CD4-positive, alpha-beta T cell treated with Interleukin-4 for 1 hour (primary cell): Measurements from ENCODE around the gene KLF3.

Experiments
- DNase-seq, 2 donors: peaks; one replicate each; pipeline ENCODE4 v3.0.0-alpha.2; 2020 to 2022

KLF3 gene

GRCh38 chr4:38659346-38659745 is 4.7 kb upstream of the KLF3 start:
- DNase-seq: no peak

GRCh38 chr4:38660838-38661237 is 3.2 kb upstream of the KLF3 start:
- DNase-seq: no peak

- DNase-seq: no peak
Measured at GRCh38 chr4:38661371-38661770, 2.6 kb upstream of the KLF3 start.

DNA sequence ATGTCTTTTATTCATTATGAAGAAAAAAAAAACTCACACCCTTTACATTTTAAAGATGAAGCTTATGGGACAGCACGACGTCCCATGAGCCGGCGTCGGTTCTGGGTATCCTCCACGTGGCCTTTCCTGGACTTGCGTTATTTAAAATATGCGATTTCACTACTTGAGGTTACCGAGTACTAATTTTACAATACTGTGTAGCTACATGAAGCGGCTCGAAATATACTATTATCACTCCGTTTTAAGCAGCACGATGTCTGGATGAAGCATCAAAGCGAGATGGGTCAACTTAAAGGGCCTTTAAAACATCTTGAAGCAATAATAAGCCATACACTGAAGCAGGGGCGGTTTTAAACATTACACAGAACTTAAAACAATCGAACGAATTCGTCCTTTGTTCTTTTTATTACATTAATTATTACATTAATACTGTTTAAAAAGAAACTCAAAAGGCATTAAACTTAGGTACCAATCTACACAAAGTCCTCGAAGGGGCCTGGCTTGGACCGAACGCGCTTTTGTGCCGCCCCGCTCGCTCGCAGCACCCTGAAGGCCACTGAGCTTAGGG is 1.4 kb upstream of the KLF3 start:
- no peak for DNase-seq

DNA sequence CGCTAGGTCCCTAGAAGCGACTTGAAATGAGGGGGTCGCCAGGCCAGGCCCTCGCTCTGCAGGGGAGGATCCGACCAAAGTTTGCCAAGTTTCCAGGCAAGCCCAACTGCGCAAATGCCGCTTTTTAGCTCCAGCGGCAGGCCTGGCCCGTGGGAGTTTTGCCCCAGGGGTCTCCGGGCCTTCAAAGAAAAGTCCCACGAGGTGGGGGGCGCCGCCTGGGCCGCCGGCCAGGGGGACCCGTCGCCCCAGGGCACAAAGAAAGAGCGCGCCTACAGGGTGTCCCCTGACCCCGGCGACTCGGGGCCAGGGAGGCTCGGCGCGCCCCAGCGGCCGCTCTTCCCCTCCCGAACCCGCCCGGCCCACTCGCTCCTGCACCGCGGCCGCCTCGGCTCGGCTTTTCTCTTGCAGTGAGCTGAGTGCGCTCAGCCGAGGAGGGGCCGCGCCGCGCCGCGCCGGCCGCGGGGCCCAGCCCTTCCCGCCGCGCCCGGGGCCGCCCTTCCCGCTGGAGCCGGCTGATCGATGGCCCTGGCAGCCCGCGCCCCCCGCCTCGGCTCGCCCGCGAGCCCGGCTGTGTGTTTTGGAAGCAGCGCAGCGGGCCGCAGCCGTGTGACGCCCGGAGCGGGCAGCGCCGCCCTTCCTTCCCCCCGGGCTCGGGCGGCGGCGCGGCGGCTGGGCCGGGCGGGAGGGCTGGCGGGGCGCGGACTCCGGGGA is 754 bp upstream of the KLF3 start:
- no peak for DNase-seq

DNA sequence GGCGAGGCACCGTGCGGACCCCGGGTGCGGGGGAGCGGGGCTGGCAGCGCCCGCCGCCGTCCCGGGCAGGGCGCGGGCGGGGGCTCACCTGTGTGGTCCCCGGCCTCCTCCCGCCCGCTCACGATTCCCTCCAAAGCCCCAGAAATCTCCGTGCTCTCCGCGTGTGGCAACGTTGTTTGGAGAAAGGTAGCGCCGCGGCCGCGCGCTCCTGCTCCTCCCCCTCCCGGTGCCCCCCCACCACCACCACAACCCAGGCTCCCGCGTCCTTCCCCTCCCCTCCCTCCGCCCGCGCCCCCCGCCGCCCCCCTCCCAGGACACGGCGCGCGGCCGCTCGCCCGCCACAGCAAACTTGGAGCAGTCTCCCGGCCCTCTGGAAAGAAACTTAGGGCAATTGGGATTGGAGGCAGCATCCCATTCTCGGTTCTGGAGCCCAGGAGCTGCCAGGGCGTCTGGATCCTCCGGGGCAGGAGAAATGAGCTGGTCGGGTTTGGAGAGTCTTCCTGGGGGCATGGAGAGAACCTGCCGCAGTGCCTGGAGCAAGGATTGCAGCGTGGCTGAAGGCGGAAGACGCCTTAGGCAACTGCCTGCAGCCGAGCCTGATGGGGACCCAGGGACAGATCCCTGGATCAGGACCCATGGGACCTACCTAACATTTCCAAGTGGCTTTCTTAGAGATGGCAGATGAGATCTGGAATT is 855 bp downstream of the KLF3 start:
- DNase-seq: peak; percentile 43 to 49

GRCh38 chr4:38665551-38666411 is 1.8 kb downstream of the KLF3 start:
- peak in 1 of 2 donors; percentile 35 for DNase-seq

DNA sequence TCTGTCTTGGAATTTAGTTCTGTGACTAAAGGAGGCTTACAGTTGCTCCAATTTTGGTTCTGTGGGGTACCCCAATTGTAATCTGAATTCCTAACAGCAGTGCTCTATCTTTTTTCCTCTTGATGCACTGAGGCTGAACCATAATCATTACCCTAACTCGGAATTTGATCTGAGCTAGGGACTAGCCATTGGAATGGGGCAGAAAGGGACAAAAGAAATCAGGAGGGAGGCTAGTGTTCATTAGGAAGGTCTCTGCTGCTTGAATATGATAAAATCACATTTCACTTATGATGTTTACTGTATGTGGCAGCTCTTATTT is 2.7 kb downstream of the KLF3 start:
- DNase-seq: no peak

DNA sequence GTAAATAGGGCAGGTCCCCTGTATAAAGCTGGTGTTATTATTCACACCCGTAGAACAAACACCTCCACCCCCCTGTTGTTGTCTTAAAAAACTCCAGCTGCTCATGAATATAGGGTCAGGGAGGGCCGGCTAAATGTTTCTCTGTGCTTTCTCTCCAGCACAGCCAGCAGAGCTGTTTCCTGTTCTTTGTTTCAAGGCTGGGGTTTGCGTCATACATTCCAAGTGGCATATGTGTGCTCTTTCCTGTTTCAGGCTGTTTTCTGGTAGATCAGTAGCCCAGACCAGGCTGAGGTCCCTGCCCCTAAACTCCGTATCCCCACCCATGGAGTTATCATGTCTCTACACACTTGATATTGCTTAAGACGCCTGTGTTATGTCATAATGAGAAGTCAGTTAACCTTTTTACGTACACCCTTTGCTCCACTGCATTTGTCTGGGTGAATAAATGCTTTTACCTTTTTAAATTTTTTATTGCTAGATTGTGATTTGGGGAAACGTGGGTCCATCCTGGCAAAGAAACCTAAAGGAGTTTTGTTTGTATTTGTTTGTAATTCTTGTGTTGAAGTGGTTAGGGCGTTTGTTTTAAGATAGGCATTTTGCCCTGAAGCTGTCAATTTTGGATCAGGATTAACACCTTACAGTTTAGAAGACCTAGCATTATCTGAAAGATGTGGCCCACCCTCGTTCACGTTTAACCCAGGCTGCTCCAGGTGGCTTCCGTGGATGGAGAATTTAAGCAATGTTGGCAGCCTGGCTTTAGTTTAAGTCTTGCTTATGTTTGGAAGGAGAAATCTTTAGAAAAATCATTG is 3.3 kb downstream of the KLF3 start:
- peak; percentile 82 to 88 for DNase-seq

GRCh38 chr4:38668203-38668971 is 4.4 kb downstream of the KLF3 start:
- DNase-seq: no peak

DNA sequence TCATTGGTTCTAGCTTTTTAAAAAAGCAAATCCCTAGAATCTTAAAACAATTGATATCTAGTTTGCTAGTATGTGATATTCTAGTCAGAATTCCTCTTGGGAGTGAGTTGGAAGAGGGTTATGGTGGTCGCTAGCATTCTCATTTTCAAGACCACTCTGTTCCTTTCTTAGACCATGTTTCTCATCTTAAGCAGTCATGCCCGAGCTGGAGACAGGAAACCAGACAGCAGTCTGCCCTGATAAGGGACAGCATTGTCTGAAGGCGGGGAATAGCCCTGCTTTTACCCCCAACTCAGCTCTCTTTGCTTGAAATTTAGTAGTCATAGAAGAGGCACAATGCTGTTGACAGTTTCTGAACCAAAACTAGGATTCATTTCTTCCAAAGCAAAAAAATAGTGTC is 5.2 kb downstream of the KLF3 start:
- peak in 1 of 2 donors; percentile 26 for DNase-seq

GRCh38 chr4:38670109-38670901 is 6.3 kb downstream of the KLF3 start:
- no peak for DNase-seq

- DNase-seq: peak in 1 of 2 donors; percentile 28
Measured at GRCh38 chr4:38670939-38671591, 7.1 kb downstream of the KLF3 start.

GRCh38 chr4:38671592-38671940 is 7.6 kb downstream of the KLF3 start:
- peak; percentile 45 to 63 for DNase-seq

DNA sequence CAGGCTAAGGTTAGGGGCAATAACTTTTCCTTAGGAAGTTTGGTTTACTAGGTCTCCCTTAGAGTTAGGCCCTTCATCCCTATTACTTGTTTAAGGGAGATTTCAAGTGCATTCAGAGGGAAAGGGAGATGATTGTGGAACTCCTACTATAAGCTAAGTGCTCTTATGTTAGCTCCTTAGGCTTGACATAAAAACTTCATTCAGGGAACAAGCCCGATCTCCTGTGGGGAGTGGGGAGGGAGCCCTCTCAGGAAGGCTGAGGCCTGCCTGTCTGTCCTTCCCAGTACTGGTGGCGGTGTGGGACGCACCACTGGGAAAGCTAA is 8.0 kb downstream of the KLF3 start:
- DNase-seq: no peak

DNA sequence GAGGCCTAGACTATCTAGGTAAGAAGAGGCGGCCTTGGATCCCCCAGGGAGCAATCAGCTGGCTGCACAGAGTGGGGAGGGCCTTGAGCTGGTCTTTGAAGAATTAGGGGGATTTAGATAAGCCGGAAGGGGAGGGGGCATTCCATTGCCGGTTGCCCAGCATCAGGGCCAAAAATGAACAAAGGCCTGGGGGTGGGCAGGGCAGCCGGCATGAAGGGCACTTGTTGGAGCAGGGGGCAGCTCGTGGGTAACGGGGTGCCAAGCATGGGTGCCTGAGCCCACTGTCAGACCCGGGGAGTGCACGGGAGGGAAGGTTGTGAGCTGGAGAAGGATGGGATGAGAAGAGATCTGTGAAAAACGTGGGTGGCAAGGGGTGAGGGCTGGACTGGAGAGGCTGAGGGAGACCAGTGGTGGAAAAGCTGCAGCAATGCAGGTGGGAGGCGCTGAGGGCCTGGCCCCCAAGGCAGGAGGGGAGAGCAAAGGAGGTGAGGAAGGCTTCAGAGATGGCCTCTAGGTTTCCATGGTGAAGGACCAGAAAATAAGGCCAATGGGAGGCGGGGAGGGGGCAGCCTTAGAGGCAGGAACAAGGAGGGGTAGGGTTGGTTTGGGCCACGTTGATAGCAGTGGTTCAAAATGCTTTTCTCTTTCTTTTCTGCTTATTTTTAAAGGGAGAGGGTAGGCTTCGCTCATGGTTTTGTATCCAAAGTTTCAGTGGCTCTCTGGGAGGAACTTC is 8.6 kb downstream of the KLF3 start:
- no peak for DNase-seq

GRCh38 chr4:38673130-38673978 is 9.4 kb downstream of the KLF3 start:
- DNase-seq: no peak

- no peak for DNase-seq
Measured at GRCh38 chr4:38674258-38675144, 10.5 kb downstream of the KLF3 start.
